HCT116 (cell line): ENCODE results near the gene SRR. TPM values are rescaled to one million over a fixed set of nuclear protein-coding genes. Genes with fewer than 3 reads are reported as not detected.

Source experiments
- ATAC-seq: fragments of 200-7000 bp; cut with Tn5 transposase; 2 replicates; pipeline ENCODE4 v1.9.1; 2020; ENCODE audit warnings: mild to moderate bottlenecking, moderate library complexity
- BruUV-seq: library from RNA; stranded (reverse); fragments of 400-500 nt; replicated peaks from 2 replicates; lab custom pipeline; 2021; lab: Mats Ljungman, UMichigan
- CTCF ChIA-PET: fragments of 300-600 bp; sonication (Branson Sonifier 250); formaldehyde crosslinking; loops from one replicate; lab custom pipeline; 2021; ENCODE audit warnings: antibody characterized with exemption; lab: Charles Lee
- POLR2A ChIA-PET: fragments of 300-600, 350-600 bp; sonication (Branson Sonifier 250); formaldehyde crosslinking; loops from one replicate; lab custom pipeline; 2021; ENCODE audit warnings: antibody characterized with exemption; lab: Charles Lee
- RAD21 ChIA-PET, 2 experiments: fragments of 300-600 bp; sonication (Branson Sonifier 250); formaldehyde crosslinking; loops; one replicate each; lab custom pipeline; 2023; ENCODE audit warnings: low total read pairs in 2 of 2; ENCODE audit not compliant: uncharacterized antibody in 2 of 2, unreplicated experiment in 2 of 2, low non-redundant PET in 1 of 2; lab: Charles Lee
- DNase-seq: peaks from one replicate; pipeline ENCODE4 v3.0.0-alpha.2; 2010; ENCODE audit warnings: low read depth, low spot score
- H2AFZ ChIP-seq: fragments of 200-600 bp; shearing (Covaris generic), sonication (generic); 2 replicates; pipeline ENCODE4 v1.6.1; 2017; ENCODE audit warnings: low read depth, mixed run types, mixed read lengths, antibody characterized with exemption, low read length; ENCODE audit not compliant: poor library complexity, severe bottlenecking
- H3K27ac ChIP-seq: 2 replicates; pipeline ENCODE4 v1.5.1; 2012; ENCODE audit warnings: low read depth, low read length
- H3K27me3 ChIP-seq: fragments of 200-600 bp; sonication (generic); 2 replicates; pipeline ENCODE4 v1.6.1; 2016; ENCODE audit warnings: mixed run types, low read length, mixed read lengths; ENCODE audit not compliant: insufficient read depth
- H3K36me3 ChIP-seq, 2 experiments: fragments of 200-500 bp in 1 of 2; fragments of 200-600 bp in 1 of 2; sonication (Bioruptor generic) in 1 of 2; sonication (generic) in 1 of 2; 2 replicates each; pipeline versions ENCODE4 v1.5.1 to v1.6.1; 2014 to 2016; ENCODE audit warnings: low read length in 2 of 2, inconsistent platforms in 1 of 2, mixed read lengths in 1 of 2, mixed run types in 1 of 2; ENCODE audit not compliant: insufficient read depth in 2 of 2, control insufficient read depth in 1 of 2
- H3K4me1 ChIP-seq, 2 experiments: fragments of 200-600 bp in 1 of 2; sonication (generic) in 1 of 2; 2 replicates each; pipeline versions ENCODE4 v1.5.1 to v1.6.1; 2012 to 2017; ENCODE audit warnings: low read length in 2 of 2, inconsistent platforms in 1 of 2, mild to moderate bottlenecking in 1 of 2, mixed read lengths in 1 of 2, mixed run types in 1 of 2, moderate library complexity in 1 of 2; ENCODE audit not compliant: insufficient read depth in 2 of 2, control insufficient read depth in 1 of 2
- H3K4me2 ChIP-seq: fragments of 200-600 bp; sonication (generic); 2 replicates; pipeline ENCODE4 v1.6.1; 2017; ENCODE audit warnings: mixed run types, low read length, mixed read lengths
- H3K4me3 ChIP-seq, 2 experiments: fragments of 200-600 bp in 1 of 2; sonication (generic) in 1 of 2; replicated peaks in 1 of 2; 2 replicates each; pipeline ENCODE4 v1.5.1; 2011 to 2016; ENCODE audit warnings: low read length in 2 of 2, control low read depth in 1 of 2, low read depth in 1 of 2, mild to moderate bottlenecking in 1 of 2, mixed read lengths in 1 of 2, mixed run types in 1 of 2
- H3K79me2 ChIP-seq: fragments of 200-600 bp; sonication (generic); 2 replicates; pipeline ENCODE4 v1.6.1; 2017; ENCODE audit warnings: mild to moderate bottlenecking, mixed run types, low read length, moderate library complexity, mixed read lengths; ENCODE audit not compliant: insufficient read depth
- H3K9ac ChIP-seq: fragments of 200-600 bp; sonication (generic); 2 replicates; pipeline ENCODE4 v1.6.1; 2016; ENCODE audit warnings: low read length, mixed read lengths
- H3K9me2 ChIP-seq: fragments of 200-600 bp; sonication (generic), shearing (Covaris generic); 2 replicates; pipeline ENCODE4 v1.6.1; 2017; ENCODE audit warnings: mixed run types, mild to moderate bottlenecking, moderate library complexity; ENCODE audit not compliant: insufficient read depth
- H3K9me3 ChIP-seq, 2 experiments: fragments of 200-500 bp in 1 of 2; fragments of 200-600 bp in 1 of 2; sonication (Bioruptor generic) in 1 of 2; sonication (generic) in 1 of 2; 2 replicates each; pipeline ENCODE4 v1.6.1; 2014 to 2017; ENCODE audit warnings: low read length in 2 of 2, mixed read lengths in 2 of 2, inconsistent platforms in 1 of 2, low read depth in 1 of 2, mild to moderate bottlenecking in 1 of 2, mixed run types in 1 of 2, moderate library complexity in 1 of 2; ENCODE audit not compliant: control insufficient read depth in 1 of 2, insufficient read depth in 1 of 2
- H4K20me1 ChIP-seq: fragments of 200-600 bp; sonication (generic), shearing (Covaris generic); 2 replicates; pipeline ENCODE4 v1.6.1; 2017; ENCODE audit warnings: mixed run types, mild to moderate bottlenecking, moderate library complexity; ENCODE audit not compliant: insufficient read depth
- CBX3 ChIP-seq: IDR thresholded peaks from 2 replicates; pipeline ENCODE4 v1.6.1; 2012; ENCODE audit warnings: low read depth
- CEBPB ChIP-seq: IDR thresholded peaks from 2 replicates; pipeline ENCODE4 v1.6.1; 2012; ENCODE audit warnings: low read depth
- EZH2phosphoT487 ChIP-seq: fragments of 200-600 bp; IDR thresholded peaks from 2 replicates; pipeline ENCODE4 v1.6.1; 2018; ENCODE audit warnings: antibody characterized with exemption, borderline replicate concordance
- POLR2A ChIP-seq: IDR thresholded peaks from 2 replicates; pipeline ENCODE4 v1.7.0; 2011; ENCODE audit warnings: borderline replicate concordance; ENCODE audit not compliant: insufficient read depth, insufficient read length; ENCODE audit errors: extremely low read depth
- POLR2AphosphoS5 ChIP-seq: IDR thresholded peaks from 2 replicates; pipeline ENCODE4 v1.6.1; 2011; ENCODE audit warnings: mild to moderate bottlenecking, low read depth, low read length, moderate library complexity
- REST ChIP-seq: IDR thresholded peaks from 2 replicates; pipeline ENCODE4 v1.6.1; 2012; ENCODE audit warnings: low read depth
- SRF ChIP-seq: IDR thresholded peaks from 2 replicates; pipeline ENCODE4 v1.6.1; 2012; ENCODE audit warnings: low read depth
- intact Hi-C: fragments of 100-400 bp; cut with micrococcal nuclease; formaldehyde crosslinking; loops from 2 replicates; pipeline ENCODE4 v1.10.0; 2022
- total RNA-seq: library from RNA; stranded (reverse); gene quantifications from one replicate; pipeline ENCODE4 v1.2.1, GENCODE V29; 2021; ENCODE audit not compliant: unreplicated experiment
- TF ChIP-seq, protein P1 (sequence below): IDR thresholded peaks from 2 replicates; pipeline ENCODE4 v1.6.1; 2012
- TF ChIP-seq, protein P2 (sequence below), 3 experiments: fragments of 200-600 bp in 1 of 3; sonication (generic) in 1 of 3; IDR thresholded peaks in 2 of 3; conservative IDR thresholded peaks in 1 of 3; 2 replicates each; pipeline ENCODE4 v1.5.1; 2012 to 2017; ENCODE audit warnings: low read depth in 2 of 3, low read length in 2 of 3, antibody characterized with exemption in 1 of 3, borderline replicate concordance in 1 of 3, control low read depth in 1 of 3, mild to moderate bottlenecking in 1 of 3, mixed read lengths in 1 of 3, mixed run types in 1 of 3, moderate library complexity in 1 of 3; ENCODE audit not compliant: insufficient read depth in 1 of 3
- TF ChIP-seq, protein P3 (sequence below): IDR thresholded peaks from 2 replicates; pipeline ENCODE4 v1.6.1; 2012

The SRR gene
- total RNA-seq, 1 experiment from 2014 or later: 15.1 TPM

GRCh38 chr17:2362016-2362415 is 58.3 kb downstream of the SRR start:
- H3K4me3 ChIP-seq: no peak overlapping the region
- no peaks in the 10 kb centered on the region for H3K9me3 ChIP-seq
- no peaks in the 10 kb centered on the region for H3K27me3 ChIP-seq
- ChIA-PET RAD21 (no interaction called here), POLR2A (no interaction called here), CTCF (no interaction called here)
- H3K9me2 ChIP-seq: no peaks in the 10 kb centered on the region
- H3K79me2 ChIP-seq: no peaks in the 10 kb centered on the region
- intact Hi-C loops: no loop called here
- H3K9ac ChIP-seq: no peak overlapping the region
- ATAC-seq (no peak), DNase-seq (no peak)
- H4K20me1 ChIP-seq: no peaks in the 10 kb centered on the region
- peaks cover 32 to 42% of the 10 kb centered on the region in 2 experiments for H3K4me1 ChIP-seq
- H3K27ac ChIP-seq: no peak overlapping the region
- no peak overlapping the region for H3K4me2 ChIP-seq
- BruUV-seq: no TSS peak
- H3K36me3 ChIP-seq: peaks cover 4 to 7% of the 10 kb centered on the region in 2 experiments; a peak in 2 of 4 replicates
- TF ChIP-seq, protein P1, sequence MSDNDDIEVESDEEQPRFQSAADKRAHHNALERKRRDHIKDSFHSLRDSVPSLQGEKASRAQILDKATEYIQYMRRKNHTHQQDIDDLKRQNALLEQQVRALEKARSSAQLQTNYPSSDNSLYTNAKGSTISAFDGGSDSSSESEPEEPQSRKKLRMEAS: no peak
- TF ChIP-seq POLR2A: no peak
- TF ChIP-seq POLR2AphosphoS5: no peak
- TF ChIP-seq, protein P2, sequence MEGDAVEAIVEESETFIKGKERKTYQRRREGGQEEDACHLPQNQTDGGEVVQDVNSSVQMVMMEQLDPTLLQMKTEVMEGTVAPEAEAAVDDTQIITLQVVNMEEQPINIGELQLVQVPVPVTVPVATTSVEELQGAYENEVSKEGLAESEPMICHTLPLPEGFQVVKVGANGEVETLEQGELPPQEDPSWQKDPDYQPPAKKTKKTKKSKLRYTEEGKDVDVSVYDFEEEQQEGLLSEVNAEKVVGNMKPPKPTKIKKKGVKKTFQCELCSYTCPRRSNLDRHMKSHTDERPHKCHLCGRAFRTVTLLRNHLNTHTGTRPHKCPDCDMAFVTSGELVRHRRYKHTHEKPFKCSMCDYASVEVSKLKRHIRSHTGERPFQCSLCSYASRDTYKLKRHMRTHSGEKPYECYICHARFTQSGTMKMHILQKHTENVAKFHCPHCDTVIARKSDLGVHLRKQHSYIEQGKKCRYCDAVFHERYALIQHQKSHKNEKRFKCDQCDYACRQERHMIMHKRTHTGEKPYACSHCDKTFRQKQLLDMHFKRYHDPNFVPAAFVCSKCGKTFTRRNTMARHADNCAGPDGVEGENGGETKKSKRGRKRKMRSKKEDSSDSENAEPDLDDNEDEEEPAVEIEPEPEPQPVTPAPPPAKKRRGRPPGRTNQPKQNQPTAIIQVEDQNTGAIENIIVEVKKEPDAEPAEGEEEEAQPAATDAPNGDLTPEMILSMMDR (IDR thresholded peaks at IDR 0.05 in 2 of 3, conservative IDR thresholded peaks at IDR 0.05 in 1 of 3; ENCODE audit: borderline replicate concordance in 1 of 3, insufficient read depth in 1 of 3, low read depth in 2 of 3, low read length in 2 of 3): no peak
- TF ChIP-seq CBX3: no peak
- H2AFZ ChIP-seq: no peak overlapping the region

DNA sequence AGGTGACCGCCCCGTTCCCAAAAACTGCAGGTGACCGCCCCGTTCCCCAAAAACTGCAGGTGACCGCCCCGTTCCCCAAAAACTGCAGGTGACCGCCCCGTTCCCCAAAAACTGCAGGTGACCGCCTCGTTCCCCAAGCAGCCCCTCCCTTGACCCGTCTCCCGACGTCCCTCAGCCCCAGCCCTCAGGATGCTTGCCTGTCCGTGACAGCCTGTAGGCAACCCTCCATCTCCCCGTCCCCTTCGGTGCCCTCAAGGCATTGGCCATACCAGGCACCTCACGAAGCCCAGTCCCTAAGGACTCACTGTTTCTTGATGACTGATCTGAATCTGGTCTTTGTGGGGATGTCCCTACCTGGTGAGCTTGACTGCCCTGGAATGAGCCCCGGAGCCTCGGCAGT is 58.7 kb downstream of the SRR start:
- DNase-seq: no peak
- Histone ChIP-seq H3K4me1 (peaks cover 32 to 39% of the 10 kb centered on the region in 2 experiments), H4K20me1 (no peaks in the 10 kb centered on the region), H3K36me3 (peaks cover 4 to 7% of the 10 kb centered on the region in 2 experiments; a peak in 2 of 4 replicates), H3K4me2 (no peak overlapping the region), H3K4me3 (no peak overlapping the region), H3K27ac (no peak overlapping the region), H3K79me2 (no peaks in the 10 kb centered on the region), H3K27me3 (no peaks in the 10 kb centered on the region), H3K9me2 (no peaks in the 10 kb centered on the region), H3K9me3 (no peaks in the 10 kb centered on the region), H2AFZ (no peak overlapping the region), H3K9ac (no peak overlapping the region)
- ATAC-seq: no peak
- POLR2A ChIA-PET: no interaction called here
- BruUV-seq: no TSS peak
- RAD21 ChIA-PET: no interaction called here
- CTCF ChIA-PET: no interaction called here
- intact Hi-C loops: no loop called here
- TF ChIP-seq POLR2AphosphoS5 (no peak), SRF (no peak), POLR2A (no peak), REST (no peak), CEBPB (no peak), EZH2phosphoT487 (no peak)
- TF ChIP-seq, protein P1: no peak
- TF ChIP-seq, protein P3, sequence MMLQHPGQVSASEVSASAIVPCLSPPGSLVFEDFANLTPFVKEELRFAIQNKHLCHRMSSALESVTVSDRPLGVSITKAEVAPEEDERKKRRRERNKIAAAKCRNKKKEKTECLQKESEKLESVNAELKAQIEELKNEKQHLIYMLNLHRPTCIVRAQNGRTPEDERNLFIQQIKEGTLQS: no peak
